ENCODE data around the gene TRPT1.

DNA sequence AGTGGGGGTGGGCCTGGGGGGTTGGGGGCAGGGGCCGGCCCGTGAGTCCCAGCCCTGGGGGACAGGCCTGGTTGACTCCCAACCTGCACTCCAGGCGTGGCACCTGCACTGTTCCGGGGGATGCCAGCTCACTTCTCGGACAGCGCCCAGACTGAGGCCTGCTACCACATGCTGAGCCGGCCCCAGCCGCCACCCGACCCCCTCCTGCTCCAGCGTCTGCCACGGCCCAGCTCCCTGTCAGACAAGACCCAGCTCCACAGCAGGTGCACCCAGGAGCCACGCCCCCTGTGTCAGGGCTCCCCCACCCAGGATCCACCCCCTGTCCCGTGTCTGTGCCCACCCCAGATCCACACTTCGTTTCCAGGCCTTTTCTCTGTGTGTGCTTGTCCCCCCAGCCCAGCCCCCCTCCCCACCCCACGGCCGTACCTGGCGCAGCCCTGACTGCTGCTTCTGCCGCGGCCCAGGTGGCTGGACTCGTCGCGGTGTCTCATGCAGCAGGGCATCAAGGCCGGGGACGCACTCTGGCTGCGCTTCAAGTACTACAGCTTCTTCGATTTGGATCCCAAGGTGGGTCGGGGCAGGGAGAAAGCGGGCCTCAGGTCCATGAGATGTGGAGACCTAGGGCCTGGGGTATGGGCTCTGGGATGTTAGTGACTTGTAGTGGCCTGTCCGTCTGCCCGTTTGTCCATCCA lies 14.7 kb downstream of the TRPT1 start:
- TF ChIP-seq, protein P1, sequence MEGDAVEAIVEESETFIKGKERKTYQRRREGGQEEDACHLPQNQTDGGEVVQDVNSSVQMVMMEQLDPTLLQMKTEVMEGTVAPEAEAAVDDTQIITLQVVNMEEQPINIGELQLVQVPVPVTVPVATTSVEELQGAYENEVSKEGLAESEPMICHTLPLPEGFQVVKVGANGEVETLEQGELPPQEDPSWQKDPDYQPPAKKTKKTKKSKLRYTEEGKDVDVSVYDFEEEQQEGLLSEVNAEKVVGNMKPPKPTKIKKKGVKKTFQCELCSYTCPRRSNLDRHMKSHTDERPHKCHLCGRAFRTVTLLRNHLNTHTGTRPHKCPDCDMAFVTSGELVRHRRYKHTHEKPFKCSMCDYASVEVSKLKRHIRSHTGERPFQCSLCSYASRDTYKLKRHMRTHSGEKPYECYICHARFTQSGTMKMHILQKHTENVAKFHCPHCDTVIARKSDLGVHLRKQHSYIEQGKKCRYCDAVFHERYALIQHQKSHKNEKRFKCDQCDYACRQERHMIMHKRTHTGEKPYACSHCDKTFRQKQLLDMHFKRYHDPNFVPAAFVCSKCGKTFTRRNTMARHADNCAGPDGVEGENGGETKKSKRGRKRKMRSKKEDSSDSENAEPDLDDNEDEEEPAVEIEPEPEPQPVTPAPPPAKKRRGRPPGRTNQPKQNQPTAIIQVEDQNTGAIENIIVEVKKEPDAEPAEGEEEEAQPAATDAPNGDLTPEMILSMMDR (IDR thresholded peaks at IDR 0.05 in 4 of 5, conservative IDR thresholded peaks at IDR 0.05 in 1 of 5), result no peak
- TF ChIP-seq POLR2A (IDR thresholded peaks at IDR 0.05), result no peak

All from gastrocnemius medialis (tissue), 4 donors.